ENCODE results near the gene PER2. TPM values are rescaled to one million over a fixed set of nuclear protein-coding genes. Genes with fewer than 3 reads are reported as not detected.

The PER2 gene
- total and polyA plus RNA-seq, 2 of the 13 experiments (the other 11 are each of a cell fraction or from before 2014, with no cell fraction given) = 5.1 to 9.4 TPM

- no peak for TF ChIP-seq TBL1XR1 (IDR thresholded peaks at IDR 0.05; ENCODE audit: borderline replicate concordance, low read length, partially characterized antibody)
- TF ChIP-seq ZFP36 (IDR thresholded peaks at IDR 0.05; ENCODE audit: borderline replicate concordance, low read depth, low read length, partially characterized antibody) = no peak
- TF ChIP-seq KDM2A (CRISPR knock-in tag; IDR thresholded peaks at IDR 0.05; ENCODE audit: borderline replicate concordance, low read depth) = no peak
- no peak; the same call in 1 of the 2 replicates for TF ChIP-seq ZBTB34 (CRISPR knock-in tag; IDR thresholded peaks at IDR 0.05)
- no peak for TF ChIP-seq ZNF780A (CRISPR knock-in tag; IDR thresholded peaks at IDR 0.05)
- no peak for TF ChIP-seq ZNF792 (CRISPR knock-in tag; IDR thresholded peaks at IDR 0.05)
- TF ChIP-seq SALL2 (CRISPR knock-in tag; IDR thresholded peaks at IDR 0.05) = 0 out of 2 replicates have a peak, but pooled peaks have one; percentile 12
- TF ChIP-seq ARHGAP35 (CRISPR knock-in tag; IDR thresholded peaks at IDR 0.05; ENCODE audit: borderline replicate concordance) = 0 out of 2 replicates have a peak, but pooled peaks have one; percentile 23
- no peak for TF ChIP-seq ZNF20 (CRISPR knock-in tag; IDR thresholded peaks at IDR 0.05)
- TF ChIP-seq ZNF703 (CRISPR knock-in tag; IDR thresholded peaks at IDR 0.05; ENCODE audit: borderline replicate concordance) = no peak
- no peak for TF ChIP-seq SATB2 (CRISPR knock-in tag; IDR thresholded peaks at IDR 0.05)
- no peak for TF ChIP-seq MYNN (CRISPR knock-in tag; IDR thresholded peaks at IDR 0.05; ENCODE audit: low read depth)
- TF ChIP-seq JARID2 (CRISPR knock-in tag; IDR thresholded peaks at IDR 0.05; ENCODE audit: insufficient replicate concordance) = no peak
- TF ChIP-seq DMAP1 (CRISPR knock-in tag; IDR thresholded peaks at IDR 0.05) = no peak
- no peak for TF ChIP-seq CREB3 (CRISPR knock-in tag; IDR thresholded peaks at IDR 0.05)
- TF ChIP-seq TFE3 (CRISPR knock-in tag; IDR thresholded peaks at IDR 0.05) = peak; percentile 2; the same call in 1 of the 2 replicates
- no peak for TF ChIP-seq PHF8 (CRISPR knock-in tag; IDR thresholded peaks at IDR 0.05)
- no peak for TF ChIP-seq HMG20A (CRISPR knock-in tag; IDR thresholded peaks at IDR 0.05; ENCODE audit: borderline replicate concordance)
- no peak for TF ChIP-seq FOXK1 (CRISPR knock-in tag; IDR thresholded peaks at IDR 0.05; ENCODE audit: borderline replicate concordance, low read depth)
- no peak for TF ChIP-seq GABPA (IDR thresholded peaks at IDR 0.05; ENCODE audit: low read depth, low read length)
- 0 out of 2 replicates have a peak, but pooled peaks have one; percentile 4 for TF ChIP-seq GABPA (CRISPR knock-in tag; IDR thresholded peaks at IDR 0.05; ENCODE audit: low read depth)
- TF ChIP-seq THAP9 (CRISPR knock-in tag; IDR thresholded peaks at IDR 0.05; ENCODE audit: borderline replicate concordance) = peak; percentile 20; the same call in 1 of the 2 replicates
Measured at GRCh38 chr2:238286095-238286494, 2.3 kb downstream of the PER2 start (continued).
